Activated T-cell treated with anti-CD3 and anti-CD28 coated beads, Interleukin-2, amount 50 U/mL, for 24 hours (primary cell): ENCODE measurements around the gene TMEM178B.

ENCODE experiments used
- DNase-seq: peaks from one replicate; pipeline ENCODE4 v3.0.0-alpha.2; 2020
- H3K27ac Mint-ChIP-seq: 2 replicates; pipeline ENCODE4 v1.8.0; 2020; ENCODE audit warnings: mild to moderate bottlenecking, mixed read lengths
- H3K27me3 Mint-ChIP-seq: 2 replicates; pipeline ENCODE4 v1.8.0; 2020; ENCODE audit warnings: mixed read lengths
- H3K36me3 Mint-ChIP-seq: 2 replicates; pipeline ENCODE4 v1.8.0; 2020; ENCODE audit warnings: low read depth, mixed read lengths
- H3K4me1 Mint-ChIP-seq: 2 replicates; pipeline ENCODE4 v1.8.0; 2020; ENCODE audit warnings: low read depth, mixed read lengths
- H3K4me3 Mint-ChIP-seq: 2 replicates; pipeline ENCODE4 v1.8.0; 2020; ENCODE audit warnings: mild to moderate bottlenecking, moderate library complexity, mixed read lengths
- H3K9me3 Mint-ChIP-seq: 2 replicates; pipeline ENCODE4 v1.8.0; 2020; ENCODE audit warnings: mixed read lengths

TMEM178B gene

GRCh38 chr7:141225916-141226618 lies 152.2 kb downstream of the TMEM178B start:
- H3K4me1 Mint-ChIP-seq, result no peaks in the 10 kb centered on the region
- H3K9me3 Mint-ChIP-seq, result no peaks in the 10 kb centered on the region
- H3K36me3 Mint-ChIP-seq, result no peaks in the 10 kb centered on the region
- DNase-seq, result no peak
- H3K27ac Mint-ChIP-seq, result no peak overlapping the region
- peaks cover 15% of the 10 kb centered on the region for H3K27me3 Mint-ChIP-seq
- no peak overlapping the region for H3K4me3 Mint-ChIP-seq

- DNase-seq, result no peak
- Mint-ChIP-seq H3K4me1 (no peaks in the 10 kb centered on the region), H3K27me3 (peaks cover 21% of the 10 kb centered on the region), H3K36me3 (no peaks in the 10 kb centered on the region), H3K9me3 (no peaks in the 10 kb centered on the region), H3K4me3 (no peak overlapping the region), H3K27ac (no peak overlapping the region)
These were observed 153.6 kb downstream of the TMEM178B start for GRCh38 chr7:141227454-141227853.

- DNase-seq, result no peak
- Mint-ChIP-seq H3K27me3 (peaks cover 21% of the 10 kb centered on the region), H3K27ac (no peak overlapping the region), H3K9me3 (no peaks in the 10 kb centered on the region), H3K36me3 (no peaks in the 10 kb centered on the region), H3K4me1 (no peaks in the 10 kb centered on the region), H3K4me3 (no peak overlapping the region)
These were observed 154.6 kb downstream of the TMEM178B start for GRCh38 chr7:141228482-141228881.

GRCh38 chr7:141231018-141231792 lies 157.3 kb downstream of the TMEM178B start:
- no peak overlapping the region for H3K27ac Mint-ChIP-seq
- H3K4me1 Mint-ChIP-seq, result no peaks in the 10 kb centered on the region
- peaks cover 33% of the 10 kb centered on the region for H3K27me3 Mint-ChIP-seq
- no peaks in the 10 kb centered on the region for H3K9me3 Mint-ChIP-seq
- no peaks in the 10 kb centered on the region for H3K36me3 Mint-ChIP-seq
- DNase-seq, result no peak
- H3K4me3 Mint-ChIP-seq, result no peak overlapping the region

GRCh38 chr7:141232286-141233051 lies 158.6 kb downstream of the TMEM178B start:
- Mint-ChIP-seq H3K27me3 (peaks cover 31% of the 10 kb centered on the region), H3K4me3 (no peak overlapping the region), H3K27ac (no peak overlapping the region), H3K4me1 (no peaks in the 10 kb centered on the region), H3K36me3 (no peaks in the 10 kb centered on the region), H3K9me3 (no peaks in the 10 kb centered on the region)
- no peak for DNase-seq

GRCh38 chr7:141234335-141235105 lies 160.7 kb downstream of the TMEM178B start:
- Mint-ChIP-seq H3K27ac (no peak overlapping the region), H3K36me3 (no peaks in the 10 kb centered on the region), H3K27me3 (peaks cover 25% of the 10 kb centered on the region), H3K9me3 (no peaks in the 10 kb centered on the region), H3K4me1 (no peaks in the 10 kb centered on the region), H3K4me3 (no peak overlapping the region)
- DNase-seq, result no peak

GRCh38 chr7:141235656-141236055 lies 161.8 kb downstream of the TMEM178B start:
- no peaks in the 10 kb centered on the region for H3K9me3 Mint-ChIP-seq
- H3K27me3 Mint-ChIP-seq, result peaks cover 25% of the 10 kb centered on the region
- DNase-seq, result no peak
- H3K4me3 Mint-ChIP-seq, result no peak overlapping the region
- no peak overlapping the region for H3K27ac Mint-ChIP-seq
- no peaks in the 10 kb centered on the region for H3K4me1 Mint-ChIP-seq
- no peaks in the 10 kb centered on the region for H3K36me3 Mint-ChIP-seq

- peaks cover 13% of the 10 kb centered on the region for H3K27me3 Mint-ChIP-seq
- H3K4me1 Mint-ChIP-seq, result no peaks in the 10 kb centered on the region
- no peaks in the 10 kb centered on the region for H3K9me3 Mint-ChIP-seq
- H3K27ac Mint-ChIP-seq, result no peak overlapping the region
- H3K4me3 Mint-ChIP-seq, result no peak overlapping the region
- no peak for DNase-seq
- H3K36me3 Mint-ChIP-seq, result no peaks in the 10 kb centered on the region
These were observed 164.9 kb downstream of the TMEM178B start for GRCh38 chr7:141238596-141239243.

- H3K9me3 Mint-ChIP-seq, result no peaks in the 10 kb centered on the region
- H3K36me3 Mint-ChIP-seq, result no peaks in the 10 kb centered on the region
- DNase-seq, result no peak
- no peaks in the 10 kb centered on the region for H3K4me1 Mint-ChIP-seq
- H3K4me3 Mint-ChIP-seq, result no peak overlapping the region
- H3K27me3 Mint-ChIP-seq, result peaks cover 5% of the 10 kb centered on the region
- H3K27ac Mint-ChIP-seq, result no peak overlapping the region
These were observed 165.8 kb downstream of the TMEM178B start for GRCh38 chr7:141239661-141240060.

GRCh38 chr7:141242568-141242967 lies 168.7 kb downstream of the TMEM178B start:
- Mint-ChIP-seq H3K4me1 (no peaks in the 10 kb centered on the region), H3K9me3 (no peaks in the 10 kb centered on the region), H3K4me3 (no peak overlapping the region), H3K27ac (no peak overlapping the region), H3K27me3 (no peaks in the 10 kb centered on the region), H3K36me3 (no peaks in the 10 kb centered on the region)
- DNase-seq, result no peak

GRCh38 chr7:141243368-141243767 lies 169.5 kb downstream of the TMEM178B start:
- H3K9me3 Mint-ChIP-seq, result no peaks in the 10 kb centered on the region
- no peak overlapping the region for H3K4me3 Mint-ChIP-seq
- no peaks in the 10 kb centered on the region for H3K4me1 Mint-ChIP-seq

GRCh38 chr7:141244435-141244834 lies 170.6 kb downstream of the TMEM178B start:
- H3K4me1 Mint-ChIP-seq, result no peaks in the 10 kb centered on the region
- no peak overlapping the region for H3K4me3 Mint-ChIP-seq
- H3K36me3 Mint-ChIP-seq, result no peaks in the 10 kb centered on the region
- H3K9me3 Mint-ChIP-seq, result peaks cover 2% of the 10 kb centered on the region
- no peak for DNase-seq
- H3K27me3 Mint-ChIP-seq, result no peaks in the 10 kb centered on the region
- no peak overlapping the region for H3K27ac Mint-ChIP-seq

More at GRCh38 chr7:141243368-141243767, 169.5 kb downstream of the TMEM178B start:
- H3K27me3 Mint-ChIP-seq, result no peaks in the 10 kb centered on the region
- no peaks in the 10 kb centered on the region for H3K36me3 Mint-ChIP-seq
- DNase-seq, result no peak
- H3K27ac Mint-ChIP-seq, result no peak overlapping the region

GRCh38 chr7:141246426-141246825 lies 172.6 kb downstream of the TMEM178B start:
- no peaks in the 10 kb centered on the region for H3K27me3 Mint-ChIP-seq
- peaks cover 2% of the 10 kb centered on the region for H3K9me3 Mint-ChIP-seq
- no peak for DNase-seq
- H3K27ac Mint-ChIP-seq, result no peak overlapping the region
- no peaks in the 10 kb centered on the region for H3K4me1 Mint-ChIP-seq
- H3K36me3 Mint-ChIP-seq, result no peaks in the 10 kb centered on the region
- no peak overlapping the region for H3K4me3 Mint-ChIP-seq

GRCh38 chr7:141251180-141251579 lies 177.3 kb downstream of the TMEM178B start:
- no peak overlapping the region for H3K27ac Mint-ChIP-seq
- H3K27me3 Mint-ChIP-seq, result no peaks in the 10 kb centered on the region
- no peaks in the 10 kb centered on the region for H3K36me3 Mint-ChIP-seq
- no peak overlapping the region for H3K4me3 Mint-ChIP-seq
- H3K9me3 Mint-ChIP-seq, result peaks cover 2% of the 10 kb centered on the region
- no peaks in the 10 kb centered on the region for H3K4me1 Mint-ChIP-seq
- no peak for DNase-seq
